Measurements from ENCODE around the gene CLDN10.

The CLDN10 gene

GRCh38 chr13:95579303-95579702 lies 26.8 kb downstream of the CLDN10 start:
- peaks cover 29 to 45% (median 30%) of the 10 kb centered on the region in 3 donors for H3K36me3 ChIP-seq
- no peaks in the 10 kb centered on the region for H3K9me3 ChIP-seq
- H3K4me3 ChIP-seq, result no peak overlapping the region
- TF ChIP-seq CTCF (IDR thresholded peaks at IDR 0.05), result no peak
- no peak for DNase-seq
- H3K27ac ChIP-seq, result no peak overlapping the region
- intact Hi-C loops (cut with DNase I; ENCODE audit: low total_unique reads), result no loop called here
- H3K27me3 ChIP-seq, result no peaks in the 10 kb centered on the region
- H3K4me1 ChIP-seq, result no peaks in the 10 kb centered on the region

GRCh38 chr13:95585867-95586266 lies 33.3 kb downstream of the CLDN10 start:
- DNase-seq, result no peak
- Histone ChIP-seq H3K4me3 (no peak overlapping the region), H3K27me3 (no peaks in the 10 kb centered on the region), H3K4me1 (no peaks in the 10 kb centered on the region), H3K27ac (no peak overlapping the region), H3K9me3 (no peaks in the 10 kb centered on the region), H3K36me3 (peaks cover 62 to 91% (median 65%) of the 10 kb centered on the region in 3 donors)
- intact Hi-C loops (cut with DNase I; ENCODE audit: low total_unique reads), result no loop called here
- TF ChIP-seq CTCF (IDR thresholded peaks at IDR 0.05), result no peak

- H3K4me1 ChIP-seq, result no peaks in the 10 kb centered on the region
- intact Hi-C loops (cut with DNase I; ENCODE audit: low total_unique reads), result no loop called here
- H3K4me3 ChIP-seq, result no peak overlapping the region
- no peak for TF ChIP-seq CTCF (IDR thresholded peaks at IDR 0.05)
- H3K36me3 ChIP-seq, result peaks cover 43 to 77% (median 48%) of the 10 kb centered on the region in 3 donors
- no peak overlapping the region for H3K27ac ChIP-seq
- H3K9me3 ChIP-seq, result no peaks in the 10 kb centered on the region
- H3K27me3 ChIP-seq, result no peaks in the 10 kb centered on the region
- no peak for DNase-seq
Measured at GRCh38 chr13:95588134-95588533, 35.6 kb downstream of the CLDN10 start.

- no peaks in the 10 kb centered on the region for H3K27me3 ChIP-seq
- H3K9me3 ChIP-seq, result no peaks in the 10 kb centered on the region
- intact Hi-C loops (cut with DNase I; ENCODE audit: low total_unique reads), result no loop called here
- H3K4me3 ChIP-seq, result no peak overlapping the region
- H3K4me1 ChIP-seq, result no peaks in the 10 kb centered on the region
- TF ChIP-seq CTCF (IDR thresholded peaks at IDR 0.05), result no peak
- H3K27ac ChIP-seq, result no peak overlapping the region
- peaks cover 41 to 77% (median 43%) of the 10 kb centered on the region in 3 donors for H3K36me3 ChIP-seq
- no peak for DNase-seq
Measured at GRCh38 chr13:95588721-95589120, 36.2 kb downstream of the CLDN10 start.

GRCh38 chr13:95593462-95593861 lies 40.9 kb downstream of the CLDN10 start:
- no peak overlapping the region for H3K27ac ChIP-seq
- H3K36me3 ChIP-seq, result peaks cover 16 to 33% (median 20%) of the 10 kb centered on the region in 3 donors
- TF ChIP-seq CTCF (IDR thresholded peaks at IDR 0.05), result no peak
- H3K27me3 ChIP-seq, result no peaks in the 10 kb centered on the region
- intact Hi-C loops (cut with DNase I; ENCODE audit: low total_unique reads), result no loop called here
- no peaks in the 10 kb centered on the region for H3K4me1 ChIP-seq
- no peak for DNase-seq
- H3K4me3 ChIP-seq, result no peak overlapping the region
- no peaks in the 10 kb centered on the region for H3K9me3 ChIP-seq

GRCh38 chr13:95596701-95597100 lies 44.2 kb downstream of the CLDN10 start:
- Histone ChIP-seq H3K4me1 (no peaks in the 10 kb centered on the region), H3K9me3 (no peaks in the 10 kb centered on the region), H3K36me3 (peaks cover 0 to 14% (median 6%) of the 10 kb centered on the region in 3 donors), H3K27ac (no peak overlapping the region), H3K4me3 (no peak overlapping the region), H3K27me3 (no peaks in the 10 kb centered on the region)
- no peak for DNase-seq
- TF ChIP-seq CTCF (IDR thresholded peaks at IDR 0.05), result no peak
- intact Hi-C loops (cut with DNase I; ENCODE audit: low total_unique reads), result no loop called here
